GM10248 (cell line): Measurements from ENCODE around the gene MLANA.

Source experiments
- CTCF ChIA-PET: fragments of 300-600 bp; sonication (Branson Sonifier 250); formaldehyde crosslinking; extraction: SDS; loops from one replicate; lab custom pipeline; 2021; ENCODE audit warnings: antibody characterized with exemption; lab: Yijun Ruan, JAX
- POLR2A ChIA-PET: fragments of 350-650 bp; sonication (Branson Sonifier 250); formaldehyde crosslinking; extraction: SDS; loops from one replicate; lab custom pipeline; 2020; ENCODE audit warnings: antibody characterized with exemption; lab: Yijun Ruan, JAX
- DNase-seq: peaks from one replicate; pipeline ENCODE4 v3.0.0; 2012; ENCODE audit errors: extremely low spot score
- CTCF ChIP-seq: IDR thresholded peaks from 2 replicates; pipeline ENCODE4 v1.5.1; 2012; ENCODE audit warnings: mild to moderate bottlenecking, low read depth; ENCODE audit errors: extremely low read depth, missing control alignments, control extremely low read depth

The MLANA gene

GRCh38 chr9:5893591-5894236 is 3.0 kb downstream of the MLANA start:
- ChIA-PET POLR2A (no interaction called here), CTCF (interaction anchor here (1.0 to 9.6 kb wide), 8 partner anchors 7 to 413 kb away, joined by 3 to 104 read pairs (median 4); no protein-coding TSS in a partner anchor)
- no peak for TF ChIP-seq CTCF
- no peak for DNase-seq

GRCh38 chr9:5894237-5894959 is 3.7 kb downstream of the MLANA start:
- TF ChIP-seq CTCF: no peak
- DNase-seq: no peak
- POLR2A ChIA-PET: interaction anchor here (0.6 kb wide), 1 partner anchor 866 kb away, joined by 3 read pairs; no protein-coding TSS in a partner anchor
- CTCF ChIA-PET: interaction anchor here (1.0 to 9.6 kb wide), 8 partner anchors 8 to 412 kb away, joined by 3 to 104 read pairs (median 4); no protein-coding TSS in a partner anchor

- TF ChIP-seq CTCF: no peak
- no peak for DNase-seq
- ChIA-PET CTCF (interaction anchor here (1.4 to 9.6 kb wide), 4 partner anchors 9 to 411 kb away, joined by 5 to 104 read pairs (median 6); no protein-coding TSS in a partner anchor), POLR2A (no interaction called here)
Observed at GRCh38 chr9:5895782-5896181, 5.1 kb downstream of the MLANA start.

- TF ChIP-seq CTCF: no peak
- ChIA-PET CTCF (interaction anchor here (1.0 to 9.6 kb wide), 4 partner anchors 10 to 158 kb away, joined by 3 to 104 read pairs (median 6); no protein-coding TSS in a partner anchor), POLR2A (no interaction called here)
- no peak for DNase-seq
Observed at GRCh38 chr9:5896863-5897262, 6.2 kb downstream of the MLANA start.

GRCh38 chr9:5897851-5898250 is 7.2 kb downstream of the MLANA start:
- ChIA-PET POLR2A (no interaction called here), CTCF (interaction anchor here (0.9 to 9.6 kb wide), 3 partner anchors 11 to 126 kb away, joined by 3 to 104 read pairs (median 4); no protein-coding TSS in a partner anchor)

GRCh38 chr9:5899292-5899691 is 8.6 kb downstream of the MLANA start:
- no peak for DNase-seq
- ChIA-PET CTCF (interaction anchor here (1.3 to 9.6 kb wide), 3 partner anchors 13 to 155 kb away, joined by 4 to 104 read pairs (median 9); partner anchors contain the start of gene ERMP1), POLR2A (no interaction called here)
- TF ChIP-seq CTCF: peak; percentile 15

More at GRCh38 chr9:5897851-5898250, 7.2 kb downstream of the MLANA start:
- no peak for TF ChIP-seq CTCF
- DNase-seq: no peak
